ENCODE data around the gene PTPRCAP. TPM values are rescaled to one million over a fixed set of nuclear protein-coding genes. Genes with fewer than 3 reads are reported as not detected.

PTPRCAP gene
- polyA plus RNA-seq, 1 donor = 6.8 TPM

- no peak for DNase-seq
- H3K36me3 ChIP-seq (ENCODE audit: control insufficient read depth, insufficient read depth, low read length) = peaks cover 54% of the 10 kb centered on the region
- WGBS (ENCODE audit: insufficient coverage, low lambda C conversion rate) = no CpG with 5 or more reads among the region's 17 CpGs
- no peaks in the 10 kb centered on the region for H3K9me3 ChIP-seq (ENCODE audit: control insufficient read depth, low read depth, low read length)
- H3K27me3 ChIP-seq (ENCODE audit: control insufficient read depth, insufficient read depth, low read length) = no peaks in the 10 kb centered on the region
- no peak overlapping the region for H3K27ac ChIP-seq (ENCODE audit: low read length)
- no peak overlapping the region for H3K4me3 ChIP-seq (ENCODE audit: low read length)
- H3K4me1 ChIP-seq (ENCODE audit: control insufficient read depth, insufficient read depth, low read length) = peaks cover 23% of the 10 kb centered on the region
Observed at GRCh38 chr11:67440229-67441097, 3.0 kb upstream of the PTPRCAP start.

- DNase-seq = no peak
- no peak overlapping the region for H3K27ac ChIP-seq (ENCODE audit: low read length)
- H3K36me3 ChIP-seq (ENCODE audit: control insufficient read depth, insufficient read depth, low read length) = peaks cover 63% of the 10 kb centered on the region
- no peaks in the 10 kb centered on the region for H3K27me3 ChIP-seq (ENCODE audit: control insufficient read depth, insufficient read depth, low read length)
- no CpG with 5 or more reads among the region's 31 CpGs for whole genome bisulfite sequencing (ENCODE audit: insufficient coverage, low lambda C conversion rate)
- peaks cover 19% of the 10 kb centered on the region for H3K4me1 ChIP-seq (ENCODE audit: control insufficient read depth, insufficient read depth, low read length)
- no peak overlapping the region for H3K4me3 ChIP-seq (ENCODE audit: low read length)
- no peaks in the 10 kb centered on the region for H3K9me3 ChIP-seq (ENCODE audit: control insufficient read depth, low read depth, low read length)
Observed at GRCh38 chr11:67439321-67440228, 2.1 kb upstream of the PTPRCAP start.

- no peaks in the 10 kb centered on the region for H3K27me3 ChIP-seq (ENCODE audit: control insufficient read depth, insufficient read depth, low read length)
- H3K9me3 ChIP-seq (ENCODE audit: control insufficient read depth, low read depth, low read length) = no peaks in the 10 kb centered on the region
- no peak overlapping the region for H3K27ac ChIP-seq (ENCODE audit: low read length)
- H3K36me3 ChIP-seq (ENCODE audit: control insufficient read depth, insufficient read depth, low read length) = peaks cover 76% of the 10 kb centered on the region
- no peak overlapping the region for H3K4me3 ChIP-seq (ENCODE audit: low read length)
- H3K4me1 ChIP-seq (ENCODE audit: control insufficient read depth, insufficient read depth, low read length) = peaks cover 13% of the 10 kb centered on the region
- no peak for DNase-seq
- WGBS (ENCODE audit: insufficient coverage, low lambda C conversion rate) = no CpG with 5 or more reads among the region's 41 CpGs
Observed at GRCh38 chr11:67438158-67438902, 848 bp upstream of the PTPRCAP start.

DNA sequence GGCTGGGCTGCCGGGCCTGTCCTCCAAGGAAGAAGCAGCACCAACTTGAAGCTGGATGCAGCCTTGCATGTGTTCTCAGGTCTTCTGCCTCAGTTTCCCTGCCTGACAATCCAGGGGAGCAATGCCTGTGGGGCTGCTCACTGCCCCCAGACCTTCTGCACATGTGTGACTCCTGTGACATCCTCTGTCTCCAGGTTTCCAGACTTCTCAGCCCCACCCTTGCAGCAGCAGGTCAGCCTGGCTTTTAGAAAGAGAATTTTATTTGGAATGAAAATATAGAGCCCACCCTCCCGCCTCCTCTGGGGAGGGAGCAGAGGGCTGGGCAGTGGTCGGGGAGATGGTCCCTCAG lies 301 bp upstream of the PTPRCAP start:
- Histone ChIP-seq H3K4me3 (ENCODE audit: low read length) (no peak overlapping the region), H3K27ac (ENCODE audit: low read length) (no peak overlapping the region), H3K36me3 (ENCODE audit: control insufficient read depth, insufficient read depth, low read length) (peaks cover 81% of the 10 kb centered on the region), H3K9me3 (ENCODE audit: control insufficient read depth, low read depth, low read length) (no peaks in the 10 kb centered on the region), H3K27me3 (ENCODE audit: control insufficient read depth, insufficient read depth, low read length) (no peaks in the 10 kb centered on the region), H3K4me1 (ENCODE audit: control insufficient read depth, insufficient read depth, low read length) (peaks cover 13% of the 10 kb centered on the region)
- DNase-seq = no peak
- no CpG with 5 or more reads among the region's 3 CpGs for WGBS (ENCODE audit: insufficient coverage, low lambda C conversion rate)

- Histone ChIP-seq H3K4me1 (ENCODE audit: control insufficient read depth, insufficient read depth, low read length) (peaks cover 2% of the 10 kb centered on the region), H3K9me3 (ENCODE audit: control insufficient read depth, low read depth, low read length) (no peaks in the 10 kb centered on the region), H3K27me3 (ENCODE audit: control insufficient read depth, insufficient read depth, low read length) (no peaks in the 10 kb centered on the region), H3K27ac (ENCODE audit: low read length) (no peak overlapping the region), H3K36me3 (ENCODE audit: control insufficient read depth, insufficient read depth, low read length) (peaks cover 87% of the 10 kb centered on the region), H3K4me3 (ENCODE audit: low read length) (no peak overlapping the region)
- WGBS (ENCODE audit: insufficient coverage, low lambda C conversion rate) = 60% methylated on average over 1 of the region's 6 CpGs
- DNase-seq = no peak
Observed at GRCh38 chr11:67436459-67437081, 912 bp downstream of the PTPRCAP start.

DNA sequence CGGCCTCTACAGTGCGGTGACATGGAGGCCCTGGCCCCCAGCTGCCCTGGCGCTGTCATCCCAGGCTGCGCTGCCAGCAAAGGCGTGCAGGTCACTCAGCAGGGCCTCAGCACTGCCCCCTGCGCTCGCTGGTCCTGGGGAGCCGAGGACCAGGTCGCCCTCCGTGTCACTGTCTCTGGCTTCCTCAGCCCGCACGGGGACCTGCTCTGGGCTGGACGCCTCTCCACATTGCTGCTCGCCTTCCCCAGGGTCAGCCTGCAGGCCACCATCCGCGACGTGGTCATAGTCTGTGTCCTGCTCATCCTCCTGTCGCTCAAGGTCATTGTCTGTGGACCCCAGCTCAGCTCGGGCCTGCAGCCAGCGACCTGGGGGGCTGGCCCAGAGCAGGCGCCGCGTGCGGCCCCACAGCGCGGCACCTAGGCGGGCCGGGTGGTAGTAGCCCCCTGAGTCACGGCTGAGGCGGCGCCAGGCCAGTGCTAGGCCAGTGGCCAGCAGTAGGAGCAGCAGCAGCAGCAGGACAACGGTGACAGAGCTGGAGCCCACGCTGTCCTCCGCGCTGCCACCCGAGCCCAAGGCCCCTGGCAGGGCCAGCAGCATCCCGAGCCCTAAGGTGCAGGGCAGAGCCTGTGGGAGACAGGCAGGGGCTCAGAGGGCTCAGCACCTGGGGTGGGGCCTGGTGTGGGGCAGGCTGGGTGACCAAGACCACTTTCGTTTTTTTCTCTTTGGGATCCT lies 1.6 kb downstream of the PTPRCAP start:
- no peak overlapping the region for H3K4me3 ChIP-seq (ENCODE audit: low read length)
- DNase-seq = no peak
- WGBS (ENCODE audit: insufficient coverage, low lambda C conversion rate) = no CpG with 5 or more reads among the region's 38 CpGs
- no peak overlapping the region for H3K27ac ChIP-seq (ENCODE audit: low read length)
- peaks cover 85% of the 10 kb centered on the region for H3K36me3 ChIP-seq (ENCODE audit: control insufficient read depth, insufficient read depth, low read length)
- no peaks in the 10 kb centered on the region for H3K27me3 ChIP-seq (ENCODE audit: control insufficient read depth, insufficient read depth, low read length)
- peaks cover 2% of the 10 kb centered on the region for H3K4me1 ChIP-seq (ENCODE audit: control insufficient read depth, insufficient read depth, low read length)
- no peaks in the 10 kb centered on the region for H3K9me3 ChIP-seq (ENCODE audit: control insufficient read depth, low read depth, low read length)

DNA sequence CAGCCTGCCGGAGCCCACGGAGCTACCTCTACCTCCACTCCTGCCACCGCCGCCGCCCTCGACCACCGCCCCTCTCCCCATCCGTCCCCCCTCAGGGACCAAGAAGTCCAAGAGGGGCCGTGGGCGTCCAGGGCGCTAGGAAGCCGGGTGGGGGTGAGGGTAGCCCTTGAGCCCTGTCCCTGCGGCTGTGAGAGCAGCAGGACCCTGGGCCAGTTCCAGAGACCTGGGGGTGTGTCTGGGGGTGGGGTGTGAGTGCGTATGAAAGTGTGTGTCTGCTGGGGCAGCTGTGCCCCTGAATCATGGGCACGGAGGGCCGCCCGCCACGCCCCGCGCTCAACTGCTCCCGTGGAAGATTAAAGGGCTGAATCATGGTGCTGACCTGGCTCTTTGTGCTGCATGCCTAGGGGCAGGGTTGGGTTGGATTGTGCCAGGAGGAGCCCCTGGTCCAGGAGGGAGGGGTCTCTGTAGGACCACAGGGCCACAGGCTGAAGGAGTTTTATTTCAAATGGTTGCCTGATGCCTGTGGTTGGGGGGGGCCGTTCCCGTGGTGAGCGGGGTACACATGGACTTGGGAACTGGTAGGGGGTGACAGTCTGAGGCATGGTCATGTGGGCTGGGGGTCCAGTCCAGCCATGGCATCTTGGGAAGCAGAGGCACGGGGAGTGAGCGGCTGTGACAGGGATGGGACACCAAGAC lies 2.3 kb downstream of the PTPRCAP start:
- peaks cover 83% of the 10 kb centered on the region for H3K36me3 ChIP-seq (ENCODE audit: control insufficient read depth, insufficient read depth, low read length)
- no peak for DNase-seq
- no peak overlapping the region for H3K27ac ChIP-seq (ENCODE audit: low read length)
- no peaks in the 10 kb centered on the region for H3K9me3 ChIP-seq (ENCODE audit: control insufficient read depth, low read depth, low read length)
- WGBS (ENCODE audit: insufficient coverage, low lambda C conversion rate) = no CpG with 5 or more reads among the region's 26 CpGs
- H3K4me3 ChIP-seq (ENCODE audit: low read length) = no peak overlapping the region
- H3K4me1 ChIP-seq (ENCODE audit: control insufficient read depth, insufficient read depth, low read length) = peaks cover 2% of the 10 kb centered on the region
- no peaks in the 10 kb centered on the region for H3K27me3 ChIP-seq (ENCODE audit: control insufficient read depth, insufficient read depth, low read length)

DNA sequence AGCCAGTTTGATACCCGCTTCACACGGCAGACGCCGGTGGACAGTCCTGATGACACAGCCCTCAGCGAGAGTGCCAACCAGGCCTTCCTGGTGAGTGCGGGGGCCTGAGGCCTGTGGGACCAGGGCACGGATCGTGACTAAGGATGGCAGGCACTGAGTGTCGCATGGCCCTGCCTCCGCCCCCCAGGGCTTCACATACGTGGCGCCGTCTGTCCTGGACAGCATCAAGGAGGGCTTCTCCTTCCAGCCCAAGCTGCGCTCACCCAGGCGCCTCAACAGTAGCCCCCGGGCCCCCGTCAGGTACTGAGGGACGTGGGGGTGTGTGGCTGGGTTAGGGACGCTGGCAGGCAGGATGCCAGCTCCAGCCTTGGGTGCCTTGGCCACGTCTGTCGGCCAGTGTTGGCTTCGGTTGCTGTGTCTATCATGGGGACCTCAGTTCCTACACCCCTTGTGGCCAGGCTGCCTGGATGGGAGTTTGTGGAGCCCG lies 3.0 kb downstream of the PTPRCAP start:
- WGBS (ENCODE audit: insufficient coverage, low lambda C conversion rate) = no CpG with 5 or more reads among the region's 23 CpGs
- Histone ChIP-seq H3K9me3 (ENCODE audit: control insufficient read depth, low read depth, low read length) (no peaks in the 10 kb centered on the region), H3K36me3 (ENCODE audit: control insufficient read depth, insufficient read depth, low read length) (peaks cover 76% of the 10 kb centered on the region), H3K4me1 (ENCODE audit: control insufficient read depth, insufficient read depth, low read length) (peaks cover 4% of the 10 kb centered on the region), H3K27me3 (ENCODE audit: control insufficient read depth, insufficient read depth, low read length) (no peaks in the 10 kb centered on the region), H3K4me3 (ENCODE audit: low read length) (no peak overlapping the region), H3K27ac (ENCODE audit: low read length) (no peak overlapping the region)
- DNase-seq = no peak

Measured in large intestine (tissue), 3 donors.